ENCODE results near the gene GNG7.

GNG7 gene

GRCh38 chr19:2648528-2648937 lies 54.0 kb downstream of the GNG7 start:
- Histone ChIP-seq H3K79me1 (ENCODE audit: low read depth, low read length) (no peaks in the 10 kb centered on the region), H3K23ac (ENCODE audit: low read depth, low read length, poor library complexity) (no peak overlapping the region), H2BK5ac (ENCODE audit: low read length) (no peak overlapping the region), H2BK120ac (ENCODE audit: low read depth, low read length) (no peak overlapping the region), H3K36me3 (replicated peaks in 1 of 2; ENCODE audit: control insufficient read depth in 2 of 2, insufficient read depth in 2 of 2, low read length in 2 of 2) (no peaks in the 10 kb centered on the region), H3K14ac (ENCODE audit: low read length) (no peak overlapping the region), H2AK5ac (ENCODE audit: low read depth, low read length) (no peak overlapping the region), H4K8ac (ENCODE audit: low read depth, low read length) (no peak overlapping the region), H2BK12ac (ENCODE audit: low read length) (no peak overlapping the region), H2BK15ac (ENCODE audit: low read length) (no peak overlapping the region), H2AFZ (ENCODE audit: low read length) (no peak overlapping the region), H3K27ac (replicated peaks; ENCODE audit: low read length) (no peak overlapping the region), H3K4ac (ENCODE audit: low read length) (no peak overlapping the region), H3K18ac (ENCODE audit: low read length) (no peak overlapping the region), H3K9me3 (replicated peaks in 1 of 2; ENCODE audit: control insufficient read depth in 2 of 2, insufficient read depth in 1 of 2, low read depth in 1 of 2, low read length in 2 of 2) (no peaks in the 10 kb centered on the region), H3K4me1 (ENCODE audit: control insufficient read depth in 2 of 2, insufficient read depth in 1 of 2, low read depth in 1 of 2, low read length in 2 of 2) (peaks cover 0 to under 1% of the 10 kb centered on the region in 2 donors), H3K4me2 (ENCODE audit: insufficient read depth, low read length, poor library complexity, severe bottlenecking) (no peak overlapping the region), H3K27me3 (ENCODE audit: control insufficient read depth in 3 of 3, insufficient read depth in 3 of 3, low read depth in 1 of 3, low read length in 3 of 3) (no peaks in the 10 kb centered on the region), H3K9ac (ENCODE audit: low read depth, low read length, poor library complexity) (no peak overlapping the region), H3K4me3 (ENCODE audit: low read length in 2 of 2) (no peak overlapping the region), H4K91ac (ENCODE audit: low read depth, low read length, poor library complexity) (no peak overlapping the region)
- peak; percentile 65 for DNase-seq (ENCODE audit: low spot score)
- WGBS, 2 donors (ENCODE audit: extremely low coverage in 2 of 2, insufficient read length in 2 of 2, insufficient replicate concordance in 1 of 2) = no CpG with 5 or more reads among the region's 4 CpGs

DNA sequence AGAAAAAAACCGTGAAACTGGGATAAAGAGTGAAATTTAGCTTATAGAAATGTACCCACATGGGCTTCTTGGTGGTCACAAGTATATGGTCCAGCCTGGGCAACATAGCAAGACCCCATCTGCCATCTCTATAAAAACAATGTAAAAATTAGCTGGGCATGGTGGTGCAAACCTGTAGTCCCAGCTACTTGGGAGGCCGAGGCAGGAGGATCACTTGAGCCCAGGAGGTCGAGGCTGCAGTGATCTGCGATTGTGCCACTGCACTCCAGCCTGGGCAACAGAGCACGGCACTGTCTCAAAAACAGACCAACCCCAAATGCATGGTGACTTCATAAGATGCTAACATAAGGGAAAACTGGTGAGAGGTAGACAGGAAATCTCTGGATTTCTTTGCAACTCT lies 54.4 kb downstream of the GNG7 start:
- H3K27me3 ChIP-seq (ENCODE audit: control insufficient read depth in 3 of 3, insufficient read depth in 3 of 3, low read depth in 1 of 3, low read length in 3 of 3) = no peaks in the 10 kb centered on the region
- H3K27ac ChIP-seq (replicated peaks; ENCODE audit: low read length) = no peak overlapping the region
- H3K79me1 ChIP-seq (ENCODE audit: low read depth, low read length) = no peaks in the 10 kb centered on the region
- no peak overlapping the region for H2BK5ac ChIP-seq (ENCODE audit: low read length)
- no peak overlapping the region for H2AFZ ChIP-seq (ENCODE audit: low read length)
- H3K14ac ChIP-seq (ENCODE audit: low read length) = no peak overlapping the region
- no peak overlapping the region for H2AK5ac ChIP-seq (ENCODE audit: low read depth, low read length)
- no peaks in the 10 kb centered on the region for H3K36me3 ChIP-seq (replicated peaks in 1 of 2; ENCODE audit: control insufficient read depth in 2 of 2, insufficient read depth in 2 of 2, low read length in 2 of 2)
- no peak overlapping the region for H2BK120ac ChIP-seq (ENCODE audit: low read depth, low read length)
- H3K18ac ChIP-seq (ENCODE audit: low read length) = no peak overlapping the region
- no peak overlapping the region for H3K4me3 ChIP-seq (ENCODE audit: low read length in 2 of 2)
- no peak overlapping the region for H2BK12ac ChIP-seq (ENCODE audit: low read length)
- no peak overlapping the region for H4K91ac ChIP-seq (ENCODE audit: low read depth, low read length, poor library complexity)
- H3K9me3 ChIP-seq (replicated peaks in 1 of 2; ENCODE audit: control insufficient read depth in 2 of 2, insufficient read depth in 1 of 2, low read depth in 1 of 2, low read length in 2 of 2) = no peaks in the 10 kb centered on the region
- no peak overlapping the region for H3K4ac ChIP-seq (ENCODE audit: low read length)
- no peaks in the 10 kb centered on the region for H3K4me1 ChIP-seq (ENCODE audit: control insufficient read depth in 2 of 2, insufficient read depth in 1 of 2, low read depth in 1 of 2, low read length in 2 of 2)
- H2BK15ac ChIP-seq (ENCODE audit: low read length) = no peak overlapping the region
- no peak overlapping the region for H3K23ac ChIP-seq (ENCODE audit: low read depth, low read length, poor library complexity)
- no peak overlapping the region for H3K9ac ChIP-seq (ENCODE audit: low read depth, low read length, poor library complexity)
- WGBS, 2 donors (ENCODE audit: extremely low coverage in 2 of 2, insufficient read length in 2 of 2, insufficient replicate concordance in 1 of 2) = no CpG with 5 or more reads among the region's 5 CpGs
- H3K4me2 ChIP-seq (ENCODE audit: insufficient read depth, low read length, poor library complexity, severe bottlenecking) = no peak overlapping the region
- H4K8ac ChIP-seq (ENCODE audit: low read depth, low read length) = no peak overlapping the region
- no peak for DNase-seq (ENCODE audit: low spot score)

DNA sequence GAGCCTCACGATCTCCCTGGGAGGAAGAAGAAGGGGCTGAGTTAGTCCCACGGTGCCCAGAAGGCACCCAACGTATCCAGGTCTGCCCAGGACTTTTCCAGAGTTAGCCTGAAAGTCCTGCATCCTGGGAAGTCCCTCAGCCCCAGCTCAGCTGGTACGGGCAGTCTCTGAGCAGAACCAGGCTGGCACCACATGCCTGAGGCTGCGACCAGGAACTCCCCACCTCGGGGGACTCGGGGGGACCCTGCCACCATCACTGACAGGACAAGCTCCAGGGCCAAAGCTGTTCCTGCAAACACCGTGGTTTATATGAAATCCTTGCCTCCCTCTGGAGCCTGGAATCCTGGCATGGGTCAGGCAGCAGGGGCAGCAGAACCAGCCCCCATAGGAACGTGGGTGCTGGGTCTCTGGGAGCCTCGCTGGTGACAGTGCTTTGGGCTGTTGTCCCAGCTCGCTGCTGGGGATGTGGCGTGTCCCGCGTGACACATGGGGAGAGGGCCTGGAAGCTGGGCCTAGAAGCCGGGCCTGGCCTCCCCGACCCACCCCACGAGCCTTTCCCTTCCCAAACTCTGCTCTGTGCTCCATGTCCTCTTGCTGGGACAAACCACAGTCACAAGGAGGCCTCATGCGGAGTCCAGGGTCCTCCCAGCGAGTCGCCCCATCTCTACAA lies 55.5 kb downstream of the GNG7 start:
- H3K4ac ChIP-seq (ENCODE audit: low read length) = no peak overlapping the region
- H3K14ac ChIP-seq (ENCODE audit: low read length) = no peak overlapping the region
- no peak overlapping the region for H3K4me2 ChIP-seq (ENCODE audit: insufficient read depth, low read length, poor library complexity, severe bottlenecking)
- H3K4me1 ChIP-seq (ENCODE audit: control insufficient read depth in 2 of 2, insufficient read depth in 1 of 2, low read depth in 1 of 2, low read length in 2 of 2) = no peaks in the 10 kb centered on the region
- H2BK5ac ChIP-seq (ENCODE audit: low read length) = no peak overlapping the region
- H4K91ac ChIP-seq (ENCODE audit: low read depth, low read length, poor library complexity) = no peak overlapping the region
- no peaks in the 10 kb centered on the region for H3K79me1 ChIP-seq (ENCODE audit: low read depth, low read length)
- no peak overlapping the region for H3K9ac ChIP-seq (ENCODE audit: low read depth, low read length, poor library complexity)
- peak overlapping the region; percentile 45 for H2AK5ac ChIP-seq (ENCODE audit: low read depth, low read length)
- DNase-seq (ENCODE audit: low spot score) = no peak
- no peak overlapping the region for H2BK120ac ChIP-seq (ENCODE audit: low read depth, low read length)
- no peak overlapping the region for H3K18ac ChIP-seq (ENCODE audit: low read length)
- no peaks in the 10 kb centered on the region for H3K9me3 ChIP-seq (replicated peaks in 1 of 2; ENCODE audit: control insufficient read depth in 2 of 2, insufficient read depth in 1 of 2, low read depth in 1 of 2, low read length in 2 of 2)
- WGBS, 2 donors (ENCODE audit: extremely low coverage in 2 of 2, insufficient read length in 2 of 2, insufficient replicate concordance in 1 of 2) = no CpG with 5 or more reads among the region's 20 CpGs
- no peaks in the 10 kb centered on the region for H3K27me3 ChIP-seq (ENCODE audit: control insufficient read depth in 3 of 3, insufficient read depth in 3 of 3, low read depth in 1 of 3, low read length in 3 of 3)
- no peak overlapping the region for H2BK15ac ChIP-seq (ENCODE audit: low read length)
- no peak overlapping the region for H2BK12ac ChIP-seq (ENCODE audit: low read length)
- H3K36me3 ChIP-seq (replicated peaks in 1 of 2; ENCODE audit: control insufficient read depth in 2 of 2, insufficient read depth in 2 of 2, low read length in 2 of 2) = no peaks in the 10 kb centered on the region
- no peak overlapping the region for H2AFZ ChIP-seq (ENCODE audit: low read length)
- H3K4me3 ChIP-seq (ENCODE audit: low read length in 2 of 2) = peak overlapping the region in 1 of 2 donors; percentile 36
- peak overlapping the region; percentile 65 for H3K23ac ChIP-seq (ENCODE audit: low read depth, low read length, poor library complexity)
- H4K8ac ChIP-seq (ENCODE audit: low read depth, low read length) = no peak overlapping the region
- no peak overlapping the region for H3K27ac ChIP-seq (replicated peaks; ENCODE audit: low read length)

DNA sequence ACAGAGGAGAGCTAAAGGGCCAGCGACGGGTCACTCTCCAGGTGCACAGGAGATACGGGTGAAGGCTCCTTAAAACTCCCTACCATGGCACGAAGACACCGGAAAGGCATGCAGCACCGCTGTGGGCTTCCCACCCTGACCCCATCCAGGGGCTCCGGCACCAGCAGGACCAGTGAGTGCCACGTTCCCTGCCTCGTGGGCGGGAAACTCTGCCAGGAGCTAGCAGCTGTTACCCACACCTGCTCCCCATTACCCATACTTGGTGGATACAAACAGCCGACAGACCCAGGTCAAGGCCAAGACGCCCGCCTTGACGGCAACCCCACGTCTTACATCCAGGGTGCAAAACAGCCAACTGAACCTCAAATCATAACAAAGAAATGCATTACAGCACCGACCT lies 56.7 kb downstream of the GNG7 start:
- H2BK15ac ChIP-seq (ENCODE audit: low read length) = no peak overlapping the region
- H3K9me3 ChIP-seq (replicated peaks in 1 of 2; ENCODE audit: control insufficient read depth in 2 of 2, insufficient read depth in 1 of 2, low read depth in 1 of 2, low read length in 2 of 2) = no peaks in the 10 kb centered on the region
- WGBS, 2 donors (ENCODE audit: extremely low coverage in 2 of 2, insufficient read length in 2 of 2, insufficient replicate concordance in 1 of 2) = no CpG with 5 or more reads among the region's 16 CpGs
- no peak overlapping the region for H2AFZ ChIP-seq (ENCODE audit: low read length)
- no peak overlapping the region for H3K23ac ChIP-seq (ENCODE audit: low read depth, low read length, poor library complexity)
- H3K36me3 ChIP-seq (replicated peaks in 1 of 2; ENCODE audit: control insufficient read depth in 2 of 2, insufficient read depth in 2 of 2, low read length in 2 of 2) = no peaks in the 10 kb centered on the region
- DNase-seq (ENCODE audit: low spot score) = no peak
- H3K27me3 ChIP-seq (ENCODE audit: control insufficient read depth in 3 of 3, insufficient read depth in 3 of 3, low read depth in 1 of 3, low read length in 3 of 3) = no peaks in the 10 kb centered on the region
- H3K4me1 ChIP-seq (ENCODE audit: control insufficient read depth in 2 of 2, insufficient read depth in 1 of 2, low read depth in 1 of 2, low read length in 2 of 2) = no peaks in the 10 kb centered on the region
- H3K4me3 ChIP-seq (ENCODE audit: low read length in 2 of 2) = no peak overlapping the region
- H2BK120ac ChIP-seq (ENCODE audit: low read depth, low read length) = no peak overlapping the region
- no peak overlapping the region for H3K4me2 ChIP-seq (ENCODE audit: insufficient read depth, low read length, poor library complexity, severe bottlenecking)
- peak overlapping the region; percentile 45 for H2AK5ac ChIP-seq (ENCODE audit: low read depth, low read length)
- no peaks in the 10 kb centered on the region for H3K79me1 ChIP-seq (ENCODE audit: low read depth, low read length)
- no peak overlapping the region for H2BK5ac ChIP-seq (ENCODE audit: low read length)
- no peak overlapping the region for H4K91ac ChIP-seq (ENCODE audit: low read depth, low read length, poor library complexity)
- no peak overlapping the region for H3K18ac ChIP-seq (ENCODE audit: low read length)
- no peak overlapping the region for H3K9ac ChIP-seq (ENCODE audit: low read depth, low read length, poor library complexity)
- H4K8ac ChIP-seq (ENCODE audit: low read depth, low read length) = no peak overlapping the region
- H3K27ac ChIP-seq (replicated peaks; ENCODE audit: low read length) = no peak overlapping the region
- H3K14ac ChIP-seq (ENCODE audit: low read length) = no peak overlapping the region
- no peak overlapping the region for H3K4ac ChIP-seq (ENCODE audit: low read length)
- H2BK12ac ChIP-seq (ENCODE audit: low read length) = no peak overlapping the region

All from neuronal stem cell (in vitro differentiated cells).